WTC11 (cell line): ENCODE data around the gene ATP4A.

ENCODE experiments used
- ZNF121 ChIP-seq: sonication (generic); formaldehyde crosslinking; IDR thresholded peaks from 2 replicates; pipeline ENCODE4 v1.8.0; 2023; ENCODE audit warnings: missing genetic modification reagents
- TF ChIP-seq, protein P1 (sequence below): sonication (generic); formaldehyde crosslinking; IDR thresholded peaks from 2 replicates; pipeline ENCODE4 v1.8.0; 2023; ENCODE audit warnings: missing genetic modification reagents

DNA sequence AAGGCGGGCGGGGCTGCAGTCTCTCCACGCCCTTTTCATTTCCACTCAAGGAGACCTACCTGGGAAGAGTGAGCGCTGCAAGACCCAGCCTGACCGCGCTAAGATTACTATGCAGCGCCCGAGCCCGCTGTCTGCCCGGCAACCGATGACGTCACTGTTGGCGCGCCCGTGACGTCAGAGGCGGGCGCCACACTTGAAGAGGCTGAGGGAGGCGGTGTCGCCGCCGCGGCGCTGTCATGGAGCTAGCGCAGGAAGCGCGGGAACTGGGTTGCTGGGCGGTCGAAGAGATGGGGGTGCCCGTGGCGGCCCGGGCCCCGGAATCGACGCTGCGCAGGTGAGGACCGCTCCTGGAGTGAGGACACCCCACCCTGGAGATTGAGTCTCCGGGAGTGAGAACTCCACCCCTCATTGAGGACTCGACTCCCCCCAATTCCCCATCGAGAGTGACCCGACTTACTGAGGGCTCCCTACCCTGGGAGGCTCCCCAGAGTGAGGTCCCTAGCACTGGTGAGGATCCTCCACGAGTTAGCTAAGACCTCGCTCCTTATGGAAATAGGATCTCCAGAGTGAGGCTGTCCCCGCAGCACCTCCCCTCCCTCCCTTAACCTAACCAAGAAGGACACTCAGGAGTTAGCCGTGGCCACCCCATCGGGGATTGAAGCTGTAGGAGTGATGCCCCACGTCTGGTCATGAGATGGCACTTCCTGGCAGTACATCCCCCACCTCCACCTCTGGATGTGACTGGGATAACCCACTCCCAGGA lies 49.3 kb upstream of the ATP4A start, which contains the start of gene HAUS5:
- TF ChIP-seq, protein P1, sequence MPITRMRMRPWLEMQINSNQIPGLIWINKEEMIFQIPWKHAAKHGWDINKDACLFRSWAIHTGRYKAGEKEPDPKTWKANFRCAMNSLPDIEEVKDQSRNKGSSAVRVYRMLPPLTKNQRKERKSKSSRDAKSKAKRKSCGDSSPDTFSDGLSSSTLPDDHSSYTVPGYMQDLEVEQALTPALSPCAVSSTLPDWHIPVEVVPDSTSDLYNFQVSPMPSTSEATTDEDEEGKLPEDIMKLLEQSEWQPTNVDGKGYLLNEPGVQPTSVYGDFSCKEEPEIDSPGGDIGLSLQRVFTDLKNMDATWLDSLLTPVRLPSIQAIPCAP (CRISPR knock-in tag): no peak
- no peak for TF ChIP-seq ZNF121 (CRISPR knock-in tag)
